NCI-H526 treated with DMSO at 0.1 percent for 48 hours (cell line): ENCODE data around the gene GAL3ST2.
"Not testable (repeated sequence)": the region's sequence is repeated elsewhere in the genome, so short reads cannot be mapped to it uniquely, and the experiment has no call there.

Experiments
- DNase-seq: peaks from one replicate; lab custom pipeline; 2025; lab: John Stamatoyannopoulos, UW

The GAL3ST2 gene

DNA sequence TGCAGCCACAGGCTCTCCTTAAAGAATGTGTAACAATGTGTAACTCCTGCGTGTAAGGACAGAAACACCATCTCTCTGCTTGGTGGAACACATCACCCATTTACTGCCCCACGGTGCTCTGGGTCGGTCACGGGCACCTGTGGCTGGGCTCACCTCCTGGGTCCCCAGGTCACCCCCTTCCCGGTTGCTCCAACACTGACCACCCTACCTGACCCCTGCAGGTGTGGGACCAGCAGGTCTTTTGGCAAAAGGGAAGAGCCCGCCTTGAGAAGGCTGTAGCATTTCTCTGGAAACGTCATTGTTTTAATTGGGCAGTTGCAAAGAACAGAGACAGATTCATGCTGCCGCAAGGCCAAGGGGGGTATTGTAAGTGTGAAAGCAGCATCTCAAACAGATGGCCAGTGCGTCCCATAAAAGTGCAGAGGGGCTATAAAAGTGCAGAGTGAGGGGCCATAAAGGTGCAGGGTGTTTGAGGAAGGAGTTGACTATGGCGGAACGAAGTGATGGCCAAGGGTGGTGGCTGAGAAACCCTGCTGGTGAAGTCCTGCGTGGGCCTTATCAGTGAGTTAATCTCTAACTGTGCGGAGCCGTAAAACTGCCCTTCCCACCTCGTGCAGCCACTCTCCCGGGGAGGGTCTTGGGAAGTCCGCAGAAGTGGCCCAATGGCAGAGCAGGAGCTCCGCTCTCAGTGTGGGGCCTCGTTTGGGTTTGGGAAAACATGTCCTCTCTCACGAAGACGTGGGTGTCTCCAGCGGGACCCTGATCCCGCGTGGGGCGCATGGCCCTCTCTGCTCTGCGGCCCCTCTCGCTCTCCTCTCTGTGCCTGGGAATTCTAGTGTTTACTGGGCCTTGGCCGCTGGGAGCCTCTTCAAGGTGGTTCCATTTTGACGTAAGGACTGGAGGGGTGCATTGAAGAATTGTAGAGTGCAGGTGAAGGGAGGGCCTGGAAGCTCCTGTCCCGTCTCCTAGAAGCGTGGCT is 18.7 kb downstream of the GAL3ST2 start:
- no peak for DNase-seq

GRCh38 chr2:241796209-241796608 is 19.6 kb downstream of the GAL3ST2 start:
- no peak for DNase-seq

- no peak for DNase-seq
Measured at GRCh38 chr2:241796610-241797138, 20.1 kb downstream of the GAL3ST2 start.

GRCh38 chr2:241797441-241798080 is 20.9 kb downstream of the GAL3ST2 start:
- DNase-seq: no peak

- DNase-seq: no peak
Measured at GRCh38 chr2:241798081-241798630, 21.5 kb downstream of the GAL3ST2 start.

- no peak for DNase-seq
Measured at GRCh38 chr2:241798631-241799521, 22.3 kb downstream of the GAL3ST2 start.

DNA sequence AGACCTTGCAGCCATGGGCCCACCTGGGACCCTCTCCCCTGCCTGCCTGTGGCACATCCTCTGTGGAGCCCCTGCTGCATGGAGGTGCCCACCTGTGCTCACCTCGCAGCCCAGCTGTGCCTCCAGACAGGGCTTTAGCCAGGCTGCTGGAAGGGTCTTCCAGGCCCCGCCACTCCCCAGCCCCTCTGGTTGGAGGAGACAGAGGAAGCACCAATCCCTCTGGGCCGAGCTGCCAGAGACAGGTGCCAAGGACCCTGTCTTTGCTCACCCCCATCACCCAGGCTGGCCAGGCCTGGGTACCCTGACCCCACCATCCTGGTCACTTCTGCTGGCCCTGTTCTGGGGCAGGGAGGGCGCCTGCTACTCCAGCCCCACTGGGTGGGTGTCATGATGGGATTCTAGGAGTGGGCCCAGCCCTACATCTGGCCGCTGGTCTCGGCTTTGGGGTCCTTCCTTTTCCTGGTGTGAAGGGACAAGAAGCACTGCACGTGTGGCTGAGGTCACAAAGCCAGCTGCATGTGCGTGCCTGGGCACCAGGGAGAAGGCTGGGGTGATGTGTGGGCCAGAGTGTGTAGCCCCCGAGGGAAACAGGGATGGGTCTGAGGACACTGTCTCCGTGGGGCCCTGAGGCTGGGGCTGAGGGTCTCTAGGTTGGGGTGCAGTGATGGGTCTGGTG is 23.0 kb downstream of the GAL3ST2 start:
- no peak for DNase-seq

DNA sequence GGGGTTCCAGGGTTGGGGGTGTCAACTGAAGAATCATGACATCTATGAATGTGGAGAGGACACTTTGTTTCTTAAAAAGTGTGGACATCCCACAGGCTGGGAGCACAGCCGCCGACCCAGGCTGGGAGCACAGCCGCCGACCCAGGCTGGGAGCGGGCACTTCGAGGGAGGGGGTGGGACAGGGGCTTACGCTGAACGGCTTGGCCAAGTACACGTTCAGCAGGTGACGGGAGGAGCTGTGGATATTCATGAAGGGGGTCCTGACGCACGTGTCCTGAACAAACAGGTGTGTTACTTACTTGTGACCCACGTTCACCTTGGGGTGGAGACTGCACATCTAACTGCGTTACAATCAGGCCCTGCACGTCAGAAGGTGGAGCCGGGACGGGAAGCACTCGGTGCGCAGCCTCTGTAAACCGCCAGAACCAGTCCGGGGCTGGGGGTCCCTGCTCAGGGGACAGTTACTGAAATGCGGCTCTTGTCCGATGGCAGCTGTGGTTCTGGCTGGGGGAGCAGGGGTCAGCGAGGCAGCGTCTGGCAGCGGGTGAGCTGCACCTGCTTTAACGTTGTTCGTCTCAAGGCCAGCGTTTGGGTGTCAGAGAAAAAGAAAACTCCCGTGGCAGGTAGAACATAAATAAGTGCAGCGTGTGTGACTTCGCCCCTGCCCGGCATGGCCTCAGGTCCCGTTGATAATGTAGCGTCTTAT is 23.7 kb downstream of the GAL3ST2 start:
- not testable (repeated sequence) for DNase-seq

DNA sequence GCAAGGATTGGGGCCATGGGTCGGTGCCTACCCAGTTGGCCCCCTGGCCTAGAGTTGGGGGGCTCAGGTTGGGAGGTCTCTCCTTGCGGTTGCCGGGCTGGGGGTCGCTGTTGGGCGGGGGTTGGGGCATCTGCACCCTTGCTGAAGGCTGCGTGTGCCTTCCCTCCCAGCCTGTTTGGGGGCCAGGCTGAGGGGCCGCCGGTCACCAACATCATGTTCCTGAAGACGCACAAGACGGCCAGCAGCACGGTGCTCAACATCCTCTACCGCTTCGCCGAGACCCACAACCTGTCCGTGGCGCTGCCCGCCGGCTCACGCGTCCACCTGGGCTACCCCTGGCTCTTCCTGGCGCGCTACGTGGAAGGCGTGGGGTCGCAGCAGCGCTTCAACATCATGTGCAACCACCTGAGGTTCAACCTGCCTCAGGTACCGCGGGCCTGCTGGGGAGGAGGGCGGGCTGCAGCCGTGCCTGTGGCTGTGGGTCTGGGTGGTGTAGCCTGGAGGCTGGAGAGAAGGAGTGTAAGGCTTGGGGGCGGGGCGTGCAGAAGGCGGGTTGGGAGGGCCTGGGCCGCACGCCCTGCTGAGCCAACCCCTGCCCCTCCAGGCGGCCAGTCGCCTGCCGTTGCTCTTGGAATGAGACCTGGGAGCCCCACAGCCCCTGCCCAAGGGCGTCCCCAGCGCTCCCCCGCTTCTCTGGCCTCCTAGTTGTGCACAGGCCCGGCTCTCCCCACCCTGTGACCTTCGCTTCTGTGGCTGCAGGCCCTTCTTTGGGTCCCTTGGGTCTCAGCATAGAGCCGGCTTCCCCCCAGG is 25.2 kb downstream of the GAL3ST2 start:
- no peak for DNase-seq

- no peak for DNase-seq
Measured at GRCh38 chr2:241802421-241803318, 26.0 kb downstream of the GAL3ST2 start.

- DNase-seq: peak; percentile 65
Measured at GRCh38 chr2:241803387-241804325, 27.0 kb downstream of the GAL3ST2 start.

DNA sequence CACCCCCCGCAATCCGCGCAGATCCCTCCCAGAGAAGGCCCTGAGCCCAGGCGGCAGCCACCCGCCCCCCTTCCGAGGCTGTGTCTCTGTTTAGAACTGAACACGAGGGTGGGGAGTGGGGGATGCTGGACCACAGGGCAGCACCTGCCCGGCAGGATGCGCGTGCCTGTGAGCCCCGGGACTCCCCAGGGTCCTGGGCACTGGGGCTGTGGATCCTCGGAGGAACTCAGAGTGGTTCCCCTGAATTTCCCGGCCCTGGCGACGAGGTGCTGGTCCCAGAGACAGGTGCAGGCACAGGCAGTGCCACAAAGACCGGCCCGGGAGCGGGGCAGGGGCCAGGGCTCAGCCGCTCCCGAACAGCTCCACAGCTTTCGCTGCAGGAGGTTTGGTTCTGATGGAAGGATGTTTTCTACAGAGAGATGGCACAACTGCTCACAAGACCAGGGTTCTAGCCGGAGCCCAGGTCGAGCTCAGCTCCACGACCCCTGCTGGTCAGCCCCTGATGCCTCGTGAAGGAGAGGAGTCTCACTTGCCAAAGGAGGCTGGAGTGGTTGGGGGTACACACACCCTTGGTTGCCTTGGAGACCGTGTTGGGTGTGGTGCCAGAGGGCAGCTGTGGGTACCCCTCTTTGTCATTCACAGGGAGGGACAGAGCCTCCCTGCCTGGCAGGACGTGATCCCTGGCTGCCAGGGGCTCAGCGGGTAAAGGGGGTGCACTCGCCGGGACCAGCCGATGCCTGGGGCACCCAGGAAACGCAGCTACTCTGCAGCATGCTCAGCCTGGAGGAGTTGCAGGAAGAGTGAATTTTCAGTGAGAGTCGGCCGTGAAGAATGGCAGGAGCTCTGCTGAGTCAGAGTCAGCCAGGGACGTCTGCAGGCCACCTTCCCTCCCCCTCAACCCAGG is 28.0 kb downstream of the GAL3ST2 start:
- DNase-seq: peak; percentile 38

DNA sequence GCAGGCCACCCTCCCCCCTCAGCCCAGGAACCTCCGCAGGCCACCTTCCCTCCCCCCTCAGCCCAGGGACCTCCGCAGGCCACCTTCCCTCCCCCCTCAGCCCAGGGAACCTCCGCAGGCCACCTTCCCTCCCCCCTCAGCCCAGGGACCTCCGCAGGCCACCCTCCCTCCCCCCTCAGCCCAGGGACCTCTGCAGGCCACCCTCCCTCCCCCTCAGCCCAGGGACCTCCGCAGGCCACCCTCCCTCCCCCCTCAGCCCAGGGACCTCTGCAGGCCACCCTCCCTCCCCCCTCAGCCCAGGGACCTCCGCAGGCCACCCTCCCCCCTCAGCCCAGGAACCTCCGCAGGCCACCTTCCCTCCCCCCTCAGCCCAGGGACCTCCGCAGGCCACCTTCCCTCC is 29.6 kb downstream of the GAL3ST2 start:
- DNase-seq: not testable (repeated sequence)

- no peak for DNase-seq
Measured at GRCh38 chr2:241808051-241808720, 31.6 kb downstream of the GAL3ST2 start.

- no peak for DNase-seq
Measured at GRCh38 chr2:241808721-241809382, 32.2 kb downstream of the GAL3ST2 start, which contains the start of gene NEU4. TSS of gene NEU4 (plus strand) at chr2:241809193. CDS start at chr2:241814485, 5,292 bp downstream.
